Kidney (tissue), 14 donors: ENCODE measurements around the gene LDAH. TPM values are rescaled to one million over a fixed set of nuclear protein-coding genes. Genes with fewer than 3 reads are reported as not detected.

Experiments used
- DNase-seq, 5 donors: peaks; one replicate each; pipeline ENCODE4 v3.0.0-alpha.2; 2013 to 2020
- FAIRE-seq: peaks from 2 replicates; lab custom pipeline; 2012; peaks lifted over from hg19 to GRCh38; lab: Jason Lieb, UNC
- H3K27ac ChIP-seq, 2 donors: one replicate each; pipeline ENCODE4 v1.7.0; 2013; ENCODE audit warnings: low read depth in 2 of 2, low read length in 2 of 2, inconsistent platforms in 1 of 2
- H3K27me3 ChIP-seq: one replicate; pipeline ENCODE4 v1.7.1; 2013; ENCODE audit warnings: low read length, inconsistent platforms; ENCODE audit not compliant: control insufficient read depth, insufficient read depth
- H3K36me3 ChIP-seq, 3 donors: one replicate each; pipeline versions ENCODE4 v1.7.0 to v1.7.1; 2013; ENCODE audit warnings: low read length in 3 of 3, control low read depth in 1 of 3, inconsistent platforms in 1 of 3; ENCODE audit not compliant: insufficient read depth in 3 of 3, control insufficient read depth in 2 of 3
- H3K4me1 ChIP-seq, 3 donors: one replicate each; pipeline versions ENCODE4 v1.7.0 to v1.7.1; 2013; ENCODE audit warnings: low read length in 3 of 3, inconsistent platforms in 1 of 3, low read depth in 1 of 3; ENCODE audit not compliant: control insufficient read depth in 2 of 3, insufficient read depth in 2 of 3
- H3K4me3 ChIP-seq, 3 donors: one replicate each; pipeline versions ENCODE4 v1.7.0 to v1.8.1; 2013; ENCODE audit warnings: low read length in 3 of 3, control low read depth in 1 of 3, inconsistent platforms in 1 of 3
- H3K9ac ChIP-seq, 3 donors: one replicate each; pipeline versions ENCODE4 v1.7.0 to v1.7.1; 2013; ENCODE audit warnings: low read length in 3 of 3, control low read depth in 1 of 3, inconsistent platforms in 1 of 3
- H3K9me3 ChIP-seq, 3 donors: one replicate each; pipeline versions ENCODE4 v1.7.0 to v1.7.1; 2013; ENCODE audit warnings: low read length in 3 of 3, control low read depth in 1 of 3, inconsistent platforms in 1 of 3; ENCODE audit not compliant: control insufficient read depth in 2 of 3, insufficient read depth in 1 of 3
- intact Hi-C: fragments of 100-400 bp; cut with DNase I; formaldehyde crosslinking; loops from one replicate; pipeline ENCODE4 v1.11.1; 2022
- polyA plus RNA-seq: library from polyadenylated mRNA; stranded (reverse); fragments of 350-450 nt; fragmentation: Illumina TruSeq; extraction: RNeasy Lipid Tissue Mini Kit (QIAGEN cat#74804); gene quantifications from one replicate; pipeline ENCODE4 v1.2.3, GENCODE V29; 2014; ENCODE audit warnings: low read depth, low replicate concordance; ENCODE audit not compliant: insufficient read depth
- total RNA-seq: library from RNA; stranded (reverse); fragmentation: NEBNext Ultra II Directional; extraction: Animal tissue kit (Norgen Biotek cat#: 25700); gene quantifications from one replicate; pipeline ENCODE4 v1.2.1, GENCODE V29; 2021
- TF ChIP-seq, protein P1 (sequence below): IDR thresholded peaks from 3 replicates; pipeline ENCODE4 v1.5.1; 2012; ENCODE audit warnings: mild to moderate bottlenecking, moderate library complexity, borderline replicate concordance; ENCODE audit not compliant: insufficient read depth; ENCODE audit errors: extremely low read depth
- donor health status: control.
- donor health status: control.
- donor health status: control.
- donor health status: control.
- donor health status: control.
- donor health status: DM: yes; HTN: yes; CAD: no.
- donor health status: Normal renal cell carcinoma (clear cell type).

LDAH gene
- total and polyA plus RNA-seq, 2 donors from 2014 or later = 15.5 to 20.4 TPM

DNA sequence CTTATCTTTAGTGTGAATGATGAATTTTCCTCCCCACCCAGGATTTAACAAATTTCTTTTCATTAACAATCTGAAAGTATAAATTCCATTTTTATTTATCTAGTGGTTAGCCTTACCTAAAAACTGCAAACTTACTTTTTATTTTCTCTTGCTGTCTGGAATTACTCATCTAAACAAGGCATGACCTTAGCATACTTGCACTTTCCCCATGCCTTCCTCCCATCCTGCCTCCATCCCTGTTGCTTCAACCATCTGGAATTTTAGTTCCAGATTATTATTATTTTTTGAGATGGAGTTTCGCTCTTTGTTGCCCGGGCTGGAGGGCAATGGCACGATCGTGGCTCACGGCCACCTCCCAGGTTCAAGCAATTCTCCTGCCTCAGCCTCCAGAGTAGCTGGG, 120.3 kb downstream of the LDAH start:
- FAIRE-seq = no peak
- TF ChIP-seq, protein P1, sequence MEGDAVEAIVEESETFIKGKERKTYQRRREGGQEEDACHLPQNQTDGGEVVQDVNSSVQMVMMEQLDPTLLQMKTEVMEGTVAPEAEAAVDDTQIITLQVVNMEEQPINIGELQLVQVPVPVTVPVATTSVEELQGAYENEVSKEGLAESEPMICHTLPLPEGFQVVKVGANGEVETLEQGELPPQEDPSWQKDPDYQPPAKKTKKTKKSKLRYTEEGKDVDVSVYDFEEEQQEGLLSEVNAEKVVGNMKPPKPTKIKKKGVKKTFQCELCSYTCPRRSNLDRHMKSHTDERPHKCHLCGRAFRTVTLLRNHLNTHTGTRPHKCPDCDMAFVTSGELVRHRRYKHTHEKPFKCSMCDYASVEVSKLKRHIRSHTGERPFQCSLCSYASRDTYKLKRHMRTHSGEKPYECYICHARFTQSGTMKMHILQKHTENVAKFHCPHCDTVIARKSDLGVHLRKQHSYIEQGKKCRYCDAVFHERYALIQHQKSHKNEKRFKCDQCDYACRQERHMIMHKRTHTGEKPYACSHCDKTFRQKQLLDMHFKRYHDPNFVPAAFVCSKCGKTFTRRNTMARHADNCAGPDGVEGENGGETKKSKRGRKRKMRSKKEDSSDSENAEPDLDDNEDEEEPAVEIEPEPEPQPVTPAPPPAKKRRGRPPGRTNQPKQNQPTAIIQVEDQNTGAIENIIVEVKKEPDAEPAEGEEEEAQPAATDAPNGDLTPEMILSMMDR = no peak
- Histone ChIP-seq H3K27me3 (no peaks in the 10 kb centered on the region), H3K4me1 (no peaks in the 10 kb centered on the region), H3K9me3 (no peaks in the 10 kb centered on the region), H3K4me3 (no peak overlapping the region), H3K36me3 (no peaks in the 10 kb centered on the region), H3K27ac (no peak overlapping the region), H3K9ac (no peak overlapping the region)
- DNase-seq = no peak
- intact Hi-C loops = no loop called here

DNA sequence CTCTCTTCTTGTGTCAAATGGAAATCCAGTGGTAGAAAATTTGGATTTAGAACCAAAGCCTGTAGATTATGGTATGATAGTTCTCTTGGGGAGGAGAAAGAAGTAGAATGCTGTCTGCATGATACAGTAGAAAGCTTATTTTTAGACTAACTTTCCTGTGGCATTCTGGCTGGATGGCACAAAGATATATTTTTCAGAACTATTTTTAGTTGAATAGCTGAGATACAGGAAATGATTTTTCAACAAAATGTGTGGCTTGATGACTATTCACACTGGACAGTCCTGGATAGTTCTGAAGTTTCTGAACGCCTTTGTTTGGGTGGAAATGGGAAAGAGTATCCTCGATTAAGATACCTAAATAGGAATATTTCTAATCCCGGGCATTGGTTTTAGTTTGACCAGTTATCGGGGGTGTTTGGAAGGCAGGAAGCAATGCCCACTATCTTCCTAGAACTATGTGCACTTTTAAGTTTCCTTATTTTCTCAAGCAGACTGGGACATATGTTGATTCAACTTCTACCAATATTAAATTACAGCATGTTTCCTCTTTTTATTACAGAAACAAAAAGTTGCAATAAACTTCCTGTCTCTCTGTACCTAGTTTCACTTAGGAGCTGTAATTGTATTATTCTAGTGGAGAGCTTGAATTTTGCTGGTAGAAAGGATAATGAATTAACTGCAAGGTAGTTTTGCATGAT, 123.8 kb downstream of the LDAH start:
- Histone ChIP-seq H3K9me3 (no peaks in the 10 kb centered on the region), H3K27me3 (no peaks in the 10 kb centered on the region), H3K4me1 (no peaks in the 10 kb centered on the region), H3K4me3 (no peak overlapping the region), H3K27ac (no peak overlapping the region), H3K9ac (no peak overlapping the region), H3K36me3 (no peaks in the 10 kb centered on the region)
- FAIRE-seq (no peak), DNase-seq (no peak)
- intact Hi-C loops = no loop called here
- TF ChIP-seq, protein P1 = no peak

DNA sequence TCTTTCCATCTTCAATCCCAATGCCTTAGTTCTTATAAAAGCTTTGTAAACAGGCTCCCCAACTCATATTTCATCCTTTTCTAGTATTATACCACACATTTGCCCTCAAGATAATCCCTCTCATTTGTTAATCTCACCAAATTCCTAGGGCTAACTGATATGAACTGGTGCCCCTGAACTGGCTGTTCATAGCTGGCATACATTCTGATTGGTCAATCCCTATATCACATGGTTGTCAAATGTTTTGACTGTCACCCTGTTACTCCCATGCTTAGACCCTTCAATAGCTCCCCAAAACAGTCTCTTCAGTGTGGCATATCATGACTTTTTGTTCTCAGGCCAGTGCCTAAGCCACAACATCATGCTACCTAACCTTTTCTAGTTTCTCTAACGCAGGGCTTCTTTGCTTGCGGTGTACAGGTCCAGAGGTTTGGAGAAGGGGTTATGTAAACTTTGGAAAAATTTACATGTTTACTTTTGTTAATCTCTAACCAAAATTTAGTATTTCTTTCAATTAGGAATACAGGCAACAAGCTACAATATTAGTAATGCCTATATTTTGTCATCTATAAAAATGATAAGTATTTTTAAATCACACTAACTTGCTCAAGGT, 125.5 kb downstream of the LDAH start:
- intact Hi-C loops = no loop called here
- no peak for DNase-seq
- TF ChIP-seq, protein P1 = no peak
- H3K9me3 ChIP-seq = no peaks in the 10 kb centered on the region
- H3K9ac ChIP-seq = no peak overlapping the region
- H3K4me3 ChIP-seq = no peak overlapping the region
- no peak for FAIRE-seq
- H3K36me3 ChIP-seq = peaks cover 0 to 2% (median 0%) of the 10 kb centered on the region in 3 donors
- no peaks in the 10 kb centered on the region for H3K4me1 ChIP-seq
- H3K27me3 ChIP-seq = no peaks in the 10 kb centered on the region
- no peak overlapping the region for H3K27ac ChIP-seq
